BJ (cell line): ENCODE data around the gene PRR20C. TPM values are rescaled to one million over a fixed set of nuclear protein-coding genes. Genes with fewer than 3 reads are reported as not detected.
"Not testable (repeated sequence)": the region's sequence is repeated elsewhere in the genome, so short reads cannot be mapped to it uniquely, and the experiment has no call there.

Source experiments
- CTCF ChIA-PET: fragments of 350-600 bp; formaldehyde crosslinking; extraction: SDS; loops from one replicate; lab custom pipeline; 2021; ENCODE audit warnings: antibody characterized with exemption, inconsistent platforms; lab: Yijun Ruan, JAX
- POLR2A ChIA-PET: fragments of 300-600 bp; sonication (Branson Sonifier 250); formaldehyde crosslinking; extraction: SDS; loops from one replicate; lab custom pipeline; 2021; ENCODE audit warnings: antibody characterized with exemption; lab: Charles Lee
- DNase-seq: peaks from one replicate; pipeline ENCODE4 v3.0.0-alpha.2; 2011; ENCODE audit warnings: low read depth
- H3K27me3 ChIP-seq: 2 replicates; pipeline ENCODE4 v1.6.0; 2011; ENCODE audit warnings: low read length; ENCODE audit not compliant: control insufficient read depth, insufficient read depth
- H3K36me3 ChIP-seq: 2 replicates; pipeline ENCODE4 v1.5.1; 2011; ENCODE audit warnings: low read length; ENCODE audit not compliant: control insufficient read depth, insufficient read depth
- H3K4me3 ChIP-seq: 2 replicates; pipeline ENCODE4 v1.5.1; 2011; ENCODE audit warnings: low read depth, mild to moderate bottlenecking, control low read depth, low read length
- CTCF ChIP-seq: IDR thresholded peaks from 2 replicates; pipeline ENCODE4 v1.5.1; 2011; ENCODE audit warnings: low read depth, mild to moderate bottlenecking, control low read depth, inconsistent platforms, low read length, moderate library complexity; ENCODE audit not compliant: insufficient read depth
- polyA plus RNA-seq: library from polyadenylated mRNA; depleted of rRNA; stranded (reverse); fragments of >200 nt; gene quantifications from 2 replicates; pipeline ENCODE4 v1.2.3, GENCODE V29; 2011; rRNA removed
- small RNA-seq: library from RNA; depleted of rRNA; stranded (forward); fragments of <200 nt; gene quantifications from one replicate; pipeline ENCODE3, GENCODE V24; 2012; ENCODE audit warnings: low replicate concordance, low read depth; ENCODE audit not compliant: insufficient read length

Gene PRR20C
- polyA plus RNA-seq, 1 experiment: not detected

DNA sequence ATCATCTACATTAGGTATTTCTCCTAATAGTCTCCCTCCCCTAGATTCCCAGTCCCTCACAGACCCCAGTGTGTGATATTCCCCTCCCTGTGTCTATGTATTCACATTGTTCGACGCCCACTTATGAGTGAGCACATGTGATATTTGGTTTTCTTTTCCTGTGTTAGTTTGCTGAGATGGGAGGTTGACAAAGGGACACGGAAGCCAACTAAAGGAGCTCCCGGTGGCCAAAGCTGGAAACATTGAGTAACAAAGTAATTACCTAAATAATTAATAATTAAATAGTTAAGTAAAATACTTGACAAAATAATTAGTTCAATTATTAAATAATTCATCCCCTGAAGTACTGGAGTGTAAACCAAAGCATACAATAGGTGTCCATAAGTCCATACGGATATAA is 14.9 kb upstream of the PRR20C start:
- H3K36me3 ChIP-seq: no peaks in the 10 kb centered on the region

GRCh38 chr13:57139781-57140180 is 14.1 kb upstream of the PRR20C start:
- DNase-seq, H3K4me3 ChIP-seq, H3K27me3 ChIP-seq, H3K36me3 ChIP-seq, CTCF ChIA-PET, POLR2A ChIA-PET: not testable (repeated sequence)

More for the DNA sequence above, 14.9 kb upstream of the PRR20C start:
- CTCF ChIA-PET: no interaction called here
- POLR2A ChIA-PET: no interaction called here
- H3K4me3 ChIP-seq: no peak overlapping the region
- H3K27me3 ChIP-seq: no peaks in the 10 kb centered on the region
- DNase-seq: no peak
- no peak for TF ChIP-seq CTCF

GRCh38 chr13:57140235-57140968 is 13.5 kb upstream of the PRR20C start, which contains the start of gene PRR20A:
PRR20A (plus strand) TSS chr13:57140918; CDS start chr13:57141305, 387 bp downstream.
- DNase-seq, H3K4me3 ChIP-seq, POLR2A ChIA-PET, H3K27me3 ChIP-seq, CTCF ChIA-PET, H3K36me3 ChIP-seq: not testable (repeated sequence)

GRCh38 chr13:57147188-57147587 is 6.7 kb upstream of the PRR20C start, which contains the start of gene PRR20B:
PRR20B (plus strand) TSS chr13:57147488; CDS start chr13:57147875, 387 bp downstream.
- H3K36me3 ChIP-seq, H3K4me3 ChIP-seq, DNase-seq, POLR2A ChIA-PET, H3K27me3 ChIP-seq, CTCF ChIA-PET: not testable (repeated sequence)

DNA sequence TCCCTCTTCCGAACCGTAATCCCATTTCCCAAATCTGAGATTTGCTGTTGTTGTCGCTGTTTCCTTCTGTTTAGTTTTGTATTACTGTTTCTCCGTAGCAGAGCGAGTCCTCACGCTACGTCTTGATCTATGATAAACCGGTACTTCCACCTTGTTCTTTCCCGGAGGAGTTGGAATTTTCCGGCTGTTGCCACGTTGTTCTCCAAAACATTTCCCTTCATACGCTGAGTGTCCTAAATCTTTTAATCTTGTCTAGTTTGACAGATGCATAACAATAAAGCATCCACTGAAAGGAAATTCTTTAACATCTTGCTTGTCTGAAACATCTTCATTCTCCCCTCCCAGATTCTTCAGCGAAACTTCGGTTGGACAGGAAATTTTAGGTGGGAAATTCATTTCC is 5.8 kb upstream of the PRR20C start:
- CTCF ChIA-PET, DNase-seq, POLR2A ChIA-PET, H3K36me3 ChIP-seq, H3K4me3 ChIP-seq, H3K27me3 ChIP-seq: not testable (repeated sequence)

DNA sequence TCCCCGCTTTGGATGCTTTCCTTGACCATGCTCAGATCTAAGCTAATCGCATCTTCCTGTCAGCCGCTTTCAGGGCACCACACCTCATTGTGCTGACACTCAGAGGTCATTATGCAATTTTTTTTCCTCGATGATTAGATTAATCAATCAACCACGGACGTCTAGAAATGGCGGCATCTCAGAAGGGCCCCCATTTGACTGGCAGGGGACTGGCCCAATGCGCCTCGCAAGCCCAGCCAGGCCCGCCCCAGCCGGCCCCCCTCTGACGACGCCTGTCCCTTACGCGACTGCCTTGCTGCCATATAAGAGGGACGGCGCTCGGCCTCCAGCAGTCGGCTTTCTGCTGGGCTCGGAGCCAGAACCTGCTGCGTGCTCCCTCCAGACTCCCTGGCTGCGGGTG is 6.5 kb downstream of the PRR20C start, which contains the start of gene PRR20D:
Gene PRR20D, plus strand, starts transcription at position 301 of the 400 bp plus-strand sequence. CDS start 387 bp downstream, outside the sequence.
- POLR2A ChIA-PET, H3K36me3 ChIP-seq: not testable (repeated sequence)

GRCh38 chr13:57166897-57167296 is 13.0 kb downstream of the PRR20C start, which contains the start of gene PRR20E:
PRR20E (plus strand) TSS chr13:57167197; CDS start chr13:57167584, 387 bp downstream.
- DNase-seq, H3K27me3 ChIP-seq, H3K36me3 ChIP-seq, POLR2A ChIA-PET, H3K4me3 ChIP-seq, CTCF ChIA-PET: not testable (repeated sequence)

More for the DNA sequence above, 6.5 kb downstream of the PRR20C start, which contains the start of gene PRR20D:
- CTCF ChIA-PET, H3K4me3 ChIP-seq, H3K27me3 ChIP-seq, DNase-seq: not testable (repeated sequence)

- Histone ChIP-seq H3K27me3 (no peaks in the 10 kb centered on the region), H3K4me3 (no peak overlapping the region), H3K36me3 (no peaks in the 10 kb centered on the region)
- CTCF ChIA-PET: no interaction called here
- no peak for DNase-seq
- POLR2A ChIA-PET: no interaction called here
- TF ChIP-seq CTCF: no peak
Observed at GRCh38 chr13:57191667-57192066, 37.8 kb downstream of the PRR20C start.

Small RNAs within 50 kb of the gene (small RNA-seq; reads per million reads assigned to genes)
- not detected for gene PRR20FP

Other genes starting within 250 kb of the PRR20C start
- gene PRR20A, start 13.1 kb upstream of the PRR20C start, polyA plus RNA-seq: not detected in 2 replicates
- not detected in 2 replicates for gene PRR20B, start 6.6 kb upstream of the PRR20C start, polyA plus RNA-seq
- not detected in 2 replicates for gene PRR20D, start 6.6 kb downstream of the PRR20C start, polyA plus RNA-seq
- not detected in 2 replicates for gene PRR20E, start 13.1 kb downstream of the PRR20C start, polyA plus RNA-seq